CD14-positive monocyte (primary cell): ENCODE data around the gene PNRC1. TPM values are rescaled to one million over a fixed set of nuclear protein-coding genes. Genes with fewer than 3 reads are reported as not detected.

Experiments
- DNase-seq, 3 donors: peaks; one replicate each; pipeline ENCODE4 v3.0.0-alpha.2; 2011 to 2022
- H2AFZ ChIP-seq: 2 replicates; pipeline ENCODE4 v1.6.0; 2012; ENCODE audit warnings: mild to moderate bottlenecking, low read depth, low read length, inconsistent platforms; ENCODE audit not compliant: insufficient read depth, poor library complexity, severe bottlenecking
- H3K27ac ChIP-seq, 2 donors: 1 replicate in 1 of 2; 2 replicates in 1 of 2; pipeline ENCODE4 v1.5.1; 2012 to 2013; ENCODE audit warnings: low read length in 2 of 2, control low read depth in 1 of 2, inconsistent platforms in 1 of 2, low read depth in 1 of 2, mild to moderate bottlenecking in 1 of 2
- H3K27me3 ChIP-seq, 2 donors: one replicate each; pipeline versions ENCODE4 v1.6.0 to v1.6.1; 2011 to 2013; ENCODE audit warnings: low read length in 2 of 2; ENCODE audit not compliant: control insufficient read depth in 2 of 2, insufficient read depth in 2 of 2
- H3K36me3 ChIP-seq, 2 donors: replicated peaks in 1 of 2; 1 replicate in 1 of 2; 2 replicates in 1 of 2; pipeline versions ENCODE4 v1.5.1 to v1.6.1; 2012 to 2013; ENCODE audit warnings: low read length in 2 of 2, control low read depth in 1 of 2, inconsistent platforms in 1 of 2, mild to moderate bottlenecking in 1 of 2; ENCODE audit not compliant: insufficient read depth in 2 of 2, control insufficient read depth in 1 of 2
- H3K4me1 ChIP-seq, 2 donors: 1 replicate in 1 of 2; 2 replicates in 1 of 2; pipeline versions ENCODE4 v1.5.1 to v1.6.1; 2012 to 2013; ENCODE audit warnings: low read length in 2 of 2, control low read depth in 1 of 2, inconsistent platforms in 1 of 2, mild to moderate bottlenecking in 1 of 2, moderate library complexity in 1 of 2; ENCODE audit not compliant: insufficient read depth in 2 of 2, control insufficient read depth in 1 of 2
- H3K4me2 ChIP-seq: replicated peaks from 2 replicates; pipeline ENCODE3; 2012; ENCODE audit warnings: low read length, moderate library complexity, mild to moderate bottlenecking; ENCODE audit not compliant: poor library complexity, severe bottlenecking; ENCODE audit errors: extremely low read depth
- H3K4me3 ChIP-seq, 3 experiments: fragments of 200-600 bp in 1 of 3; sonication (generic) in 1 of 3; replicated peaks in 1 of 3; 1 replicate in 2 of 3; 2 replicates in 1 of 3; pipeline ENCODE4 v1.5.1; 2011 to 2013; ENCODE audit warnings: low read length in 3 of 3, mild to moderate bottlenecking in 3 of 3, control low read depth in 2 of 3, low read depth in 2 of 3, inconsistent platforms in 1 of 3, moderate library complexity in 1 of 3
- H3K79me2 ChIP-seq: 2 replicates; pipeline ENCODE4 v1.6.0; 2012; ENCODE audit warnings: mild to moderate bottlenecking, control low read depth, inconsistent platforms, low read length, moderate library complexity; ENCODE audit not compliant: insufficient read depth
- H3K9ac ChIP-seq: 2 replicates; pipeline ENCODE4 v1.6.0; 2017; ENCODE audit warnings: low read length, mild to moderate bottlenecking; ENCODE audit not compliant: insufficient read depth, poor library complexity, severe bottlenecking
- H3K9me3 ChIP-seq, 2 donors: replicated peaks in 1 of 2; 1 replicate in 1 of 2; 2 replicates in 1 of 2; pipeline versions ENCODE4 v1.5.1 to v1.6.1; 2012 to 2013; ENCODE audit warnings: low read length in 2 of 2, control low read depth in 1 of 2; ENCODE audit not compliant: control insufficient read depth in 1 of 2, insufficient read depth in 1 of 2
- H4K20me1 ChIP-seq: 2 replicates; pipeline ENCODE4 v1.6.0; 2012; ENCODE audit warnings: mild to moderate bottlenecking, low read length, control low read depth, moderate library complexity; ENCODE audit not compliant: insufficient read depth
- H3K27ac Mint-ChIP-seq, 7 donors: one replicate each; pipeline ENCODE4 v1.8.0; 2020; ENCODE audit warnings: mild to moderate bottlenecking in 7 of 7, mixed read lengths in 7 of 7, moderate library complexity in 6 of 7, inconsistent platforms in 2 of 7
- H3K27me3 Mint-ChIP-seq, 3 donors: one replicate each; pipeline ENCODE4 v1.8.0; 2021 to 2022; ENCODE audit warnings: low read depth in 3 of 3, mild to moderate bottlenecking in 3 of 3, mixed read lengths in 3 of 3, moderate library complexity in 3 of 3, inconsistent platforms in 1 of 3
- H3K36me3 Mint-ChIP-seq, 2 donors: one replicate each; pipeline ENCODE4 v1.8.0; 2020; ENCODE audit warnings: mixed read lengths in 2 of 2, inconsistent platforms in 1 of 2, mild to moderate bottlenecking in 1 of 2
- H3K4me1 Mint-ChIP-seq: one replicate; pipeline ENCODE4 v1.8.0; 2020; ENCODE audit warnings: mild to moderate bottlenecking, mixed read lengths
- H3K4me3 Mint-ChIP-seq, 2 donors: one replicate each; pipeline ENCODE4 v1.8.0; 2020; ENCODE audit warnings: mild to moderate bottlenecking in 2 of 2, mixed read lengths in 2 of 2, moderate library complexity in 1 of 2
- H3K9me3 Mint-ChIP-seq, 7 donors: one replicate each; pipeline ENCODE4 v1.8.0; 2020 to 2022; ENCODE audit warnings: mixed read lengths in 7 of 7, mild to moderate bottlenecking in 6 of 7, moderate library complexity in 6 of 7, inconsistent platforms in 2 of 7
- WGBS: methylation state at CpG from one replicate; pipeline ENCODE4 v1.1.5; 2013; ENCODE audit warnings: missing lambda C conversion rate; ENCODE audit not compliant: insufficient coverage; 5-methylcytosine and 5-hydroxymethylcytosine counted together
- intact Hi-C, 2 donors: fragments of 100-400 bp; cut with micrococcal nuclease; formaldehyde crosslinking; loops; one replicate each; pipeline versions ENCODE4 v1.15.0 to v1.15.1; 2023
- polyA minus RNA-seq: library from RNA; depleted of rRNA, polyadenylated mRNA; stranded (reverse); fragments of >200 nt; gene quantifications from 2 replicates; pipeline ENCODE4 v1.2.3, GENCODE V29; 2012
- polyA plus RNA-seq, 3 donors: library from polyadenylated mRNA; depleted of rRNA in 1 of 3; unstranded in 2 of 3; stranded (reverse) in 1 of 3; fragments of 300-500 nt in 2 of 3; fragments of >200 nt in 1 of 3; fragmentation: Illumina TruSeq in 2 of 3; gene quantifications; 1 replicate in 2 of 3; 2 replicates in 1 of 3; pipeline ENCODE4 v1.2.3, GENCODE V29; 2012 to 2021
- total RNA-seq, 12 experiments: library from RNA in 1 of 12; stranded (reverse) in 1 of 12; fragments of 120-200 nt in 1 of 12; gene quantifications; one replicate each; pipeline ENCODE4 v1.2.4 and lab custom pipeline; 2013 to 2026; ENCODE audit warnings: mixed read lengths in 6 of 12, inconsistent platforms in 1 of 12
- TF ChIP-seq, protein P1 (sequence below): fragments of 200-600 bp; IDR thresholded peaks from one replicate; pipeline ENCODE4 v1.8.0; 2022; ENCODE audit warnings: antibody characterized with exemption, mild to moderate bottlenecking

Gene PNRC1
- total RNA-seq (2013): 232 TPM
- 100 to 1,000 TPM; 102 to 398 (median 348) TPM for polyA plus RNA-seq
- 110 and 179 TPM in 2 replicates for polyA minus RNA-seq
- 672 to 3,139 (median 1,149) reads per million in 11 experiments for total RNA-seq (lab: John Stamatoyannopoulos, UW)

DNA sequence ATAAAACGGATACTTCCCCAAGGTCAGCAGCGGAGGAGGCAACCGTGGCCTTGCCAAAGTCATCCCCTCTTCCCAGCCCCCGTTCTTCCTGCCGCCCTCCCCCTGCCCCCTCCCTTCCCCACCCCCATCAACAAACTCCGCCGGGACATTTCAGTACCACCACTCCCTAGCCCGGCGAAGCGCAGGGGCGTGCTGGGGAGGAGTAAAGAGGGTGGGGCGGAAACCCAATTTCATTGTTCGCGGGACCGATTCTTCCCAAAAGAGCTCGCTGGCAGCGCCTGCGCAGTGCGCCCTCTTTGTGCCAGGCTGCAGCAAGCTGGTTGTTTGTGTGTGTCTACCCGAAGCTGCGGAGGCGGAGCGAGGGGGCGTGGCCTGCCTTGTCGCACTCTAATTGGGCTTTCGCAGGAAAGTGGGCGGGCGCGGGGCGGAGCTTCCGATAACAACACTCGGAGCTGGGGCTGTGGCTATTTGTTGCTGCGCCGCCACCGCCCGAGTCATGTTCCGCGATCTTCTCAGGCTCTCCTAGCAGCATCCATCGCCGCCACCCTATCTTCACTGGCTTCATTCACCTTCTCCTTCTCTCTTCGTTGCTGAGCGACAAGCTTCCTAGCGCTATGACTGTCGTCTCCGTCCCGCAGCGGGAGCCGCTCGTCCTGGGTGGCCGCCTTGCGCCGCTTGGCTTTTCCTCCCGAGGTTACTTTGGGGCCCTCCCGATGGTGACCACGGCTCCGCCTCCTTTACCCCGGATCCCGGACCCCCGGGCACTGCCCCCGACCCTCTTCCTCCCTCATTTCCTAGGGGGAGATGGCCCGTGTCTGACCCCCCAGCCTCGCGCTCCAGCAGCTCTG is at the start of gene PNRC1:
Gene PNRC1 (plus strand): TSS at position 471 of the 848 bp plus-strand sequence. CDS start 144 bp downstream, at position 615.
- Histone ChIP-seq H3K79me2 (peaks cover 47% of the 10 kb centered on the region), H3K36me3 (peaks cover 24 to 29% of the 10 kb centered on the region in 2 donors), H3K4me3 (peak within 1 kb of the TSS; percentile 66 to 97 (median 96)), H4K20me1 (peaks cover 44% of the 10 kb centered on the region), H3K9ac (peak within 1 kb of the TSS; percentile 99), H3K27me3 (no peaks in the 10 kb centered on the region), H3K9me3 (no peaks in the 10 kb centered on the region), H3K4me1 (peaks cover 26 to 31% of the 10 kb centered on the region in 2 donors), H3K4me2 (peak within 1 kb of the TSS; percentile 87), H2AFZ (peak within 1 kb of the TSS; percentile 64), H3K27ac (peak within 1 kb of the TSS; percentile 98)
- Mint-ChIP-seq H3K27me3 (peaks cover 0 to 2% (median 2%) of the 10 kb centered on the region in 3 donors), H3K9me3 (peaks cover 0 to 4% (median 0%) of the 10 kb centered on the region in 7 donors), H3K4me1 (peaks cover 33% of the 10 kb centered on the region), H3K27ac (peak within 1 kb of the TSS; percentile 96 to 99 (median 98)), H3K36me3 (peaks cover 32 to 33% of the 10 kb centered on the region in 2 donors), H3K4me3 (peak within 1 kb of the TSS; percentile 91 to 99)
- TF ChIP-seq, protein P1, sequence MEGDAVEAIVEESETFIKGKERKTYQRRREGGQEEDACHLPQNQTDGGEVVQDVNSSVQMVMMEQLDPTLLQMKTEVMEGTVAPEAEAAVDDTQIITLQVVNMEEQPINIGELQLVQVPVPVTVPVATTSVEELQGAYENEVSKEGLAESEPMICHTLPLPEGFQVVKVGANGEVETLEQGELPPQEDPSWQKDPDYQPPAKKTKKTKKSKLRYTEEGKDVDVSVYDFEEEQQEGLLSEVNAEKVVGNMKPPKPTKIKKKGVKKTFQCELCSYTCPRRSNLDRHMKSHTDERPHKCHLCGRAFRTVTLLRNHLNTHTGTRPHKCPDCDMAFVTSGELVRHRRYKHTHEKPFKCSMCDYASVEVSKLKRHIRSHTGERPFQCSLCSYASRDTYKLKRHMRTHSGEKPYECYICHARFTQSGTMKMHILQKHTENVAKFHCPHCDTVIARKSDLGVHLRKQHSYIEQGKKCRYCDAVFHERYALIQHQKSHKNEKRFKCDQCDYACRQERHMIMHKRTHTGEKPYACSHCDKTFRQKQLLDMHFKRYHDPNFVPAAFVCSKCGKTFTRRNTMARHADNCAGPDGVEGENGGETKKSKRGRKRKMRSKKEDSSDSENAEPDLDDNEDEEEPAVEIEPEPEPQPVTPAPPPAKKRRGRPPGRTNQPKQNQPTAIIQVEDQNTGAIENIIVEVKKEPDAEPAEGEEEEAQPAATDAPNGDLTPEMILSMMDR: no peak
- WGBS: under 1% methylated on average over 52 of the region's 63 CpGs
- DNase-seq: peak; percentile 100
- intact Hi-C loops: loop anchor here (5.0 to 10.0 kb wide), 4 partner anchors 43 to 274 kb away; partner anchors contain the start of gene UBE2J1 (in 2 of the 2)

DNA sequence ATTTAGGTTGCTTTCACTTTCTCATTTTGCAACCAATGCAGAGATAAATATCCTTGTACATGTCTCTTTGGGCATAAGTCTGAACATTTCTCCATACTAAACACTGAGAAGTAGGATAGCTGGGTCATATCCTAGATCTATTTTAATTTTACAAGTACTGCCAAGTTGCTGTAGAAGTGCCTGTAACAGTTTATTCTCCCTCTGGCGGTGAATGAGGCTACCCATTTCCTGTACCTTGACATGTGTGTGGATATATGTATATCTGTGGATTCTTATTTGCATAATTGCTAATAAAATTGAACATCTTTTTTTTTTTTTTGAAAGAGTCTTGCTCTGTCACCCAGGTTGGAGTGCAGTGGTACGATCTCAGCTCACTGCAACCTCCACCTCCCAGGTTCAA is 48.0 kb upstream of the PNRC1 start:
- WGBS: no CpG with 5 or more reads among the region's 2 CpGs
- H3K36me3 ChIP-seq: no peaks in the 10 kb centered on the region

More for the DNA sequence above, 48.0 kb upstream of the PNRC1 start:
- H3K27me3 Mint-ChIP-seq: peaks cover 0 to 2% (median 0%) of the 10 kb centered on the region in 3 donors
- TF ChIP-seq, protein P1: peak; percentile 50
- H3K4me3 Mint-ChIP-seq: no peak overlapping the region
- Histone ChIP-seq H4K20me1 (no peaks in the 10 kb centered on the region), H3K79me2 (no peaks in the 10 kb centered on the region), H3K4me3 (no peak overlapping the region), H3K27me3 (no peaks in the 10 kb centered on the region), H3K4me1 (peaks cover 36 to 37% of the 10 kb centered on the region in 2 donors), H2AFZ (no peak overlapping the region), H3K9me3 (peaks cover 0 to 7% of the 10 kb centered on the region in 2 donors), H3K4me2 (no peak overlapping the region), H3K27ac (no peak overlapping the region), H3K9ac (no peak overlapping the region)
- peaks cover 0 to under 1% of the 10 kb centered on the region in 2 donors for H3K36me3 Mint-ChIP-seq
- H3K27ac Mint-ChIP-seq: peak overlapping the region in 1 of 7 donors; percentile 15
- peak in 1 of 3 donors; percentile 50 for DNase-seq
- peaks cover 1 to 6% (median 4%) of the 10 kb centered on the region in 7 donors for H3K9me3 Mint-ChIP-seq
- peaks cover 47% of the 10 kb centered on the region for H3K4me1 Mint-ChIP-seq
- intact Hi-C loops: loop anchor here in 1 of 2 donors (5.0 kb wide), 1 partner anchor 50 kb away; the partner anchor contains the start of gene PNRC1
